Gastrocnemius medialis (tissue), 4 donors: ENCODE measurements around the gene PHKB.

ENCODE experiments used
- CTCF ChIP-seq, 5 experiments: fragments of 450-650 bp in 3 of 5; fragments of 200-600 bp in 2 of 5; sonication (generic) in 2 of 5; IDR thresholded peaks in 4 of 5; conservative IDR thresholded peaks in 1 of 5; 1 replicate in 4 of 5; 2 replicates in 1 of 5; pipeline ENCODE4 v1.5.1; 2016 to 2019; ENCODE audit warnings: antibody characterized with exemption in 5 of 5, mild to moderate bottlenecking in 3 of 5, moderate library complexity in 3 of 5
- POLR2A ChIP-seq, 2 donors: fragments of 450-650 bp; IDR thresholded peaks; one replicate each; pipeline ENCODE4 v1.6.1; 2017; ENCODE audit warnings: antibody characterized with exemption in 2 of 2, mild to moderate bottlenecking in 2 of 2, moderate library complexity in 2 of 2

GRCh38 chr16:47600376-47600775 lies 139.2 kb downstream of the PHKB start:
- TF ChIP-seq CTCF (IDR thresholded peaks at IDR 0.05 in 4 of 5, conservative IDR thresholded peaks at IDR 0.05 in 1 of 5) (no peak), POLR2A (IDR thresholded peaks at IDR 0.05) (no peak)
